ENCODE measurements around the gene ADAMTS12.

Gene ADAMTS12

GRCh38 chr5:33846851-33847250 lies 44.9 kb downstream of the ADAMTS12 start:
- DNase-seq = no peak

- no peak for DNase-seq
Measured at GRCh38 chr5:33843579-33843978, 48.2 kb downstream of the ADAMTS12 start.

GRCh38 chr5:33842456-33842855 lies 49.3 kb downstream of the ADAMTS12 start:
- DNase-seq = no peak

- no peak for DNase-seq
Measured at GRCh38 chr5:33841891-33842290, 49.9 kb downstream of the ADAMTS12 start.

GRCh38 chr5:33840927-33841547 lies 50.8 kb downstream of the ADAMTS12 start:
- DNase-seq = no peak

GRCh38 chr5:33837301-33837700 lies 54.5 kb downstream of the ADAMTS12 start:
- no peak for DNase-seq

GRCh38 chr5:33834334-33834733 lies 57.5 kb downstream of the ADAMTS12 start:
- DNase-seq = no peak

GRCh38 chr5:33833237-33833575 lies 58.6 kb downstream of the ADAMTS12 start:
- no peak for DNase-seq

GRCh38 chr5:33832404-33833236 lies 59.2 kb downstream of the ADAMTS12 start:
- no peak for DNase-seq

- no peak for DNase-seq
Measured at GRCh38 chr5:33831041-33831440, 60.7 kb downstream of the ADAMTS12 start.

- no peak for DNase-seq
Measured at GRCh38 chr5:33829430-33829829, 62.4 kb downstream of the ADAMTS12 start.

- DNase-seq = no peak
Measured at GRCh38 chr5:33828626-33829308, 63.0 kb downstream of the ADAMTS12 start.

- DNase-seq = no peak
Measured at GRCh38 chr5:33827885-33828284, 63.9 kb downstream of the ADAMTS12 start.

- DNase-seq = no peak
Measured at GRCh38 chr5:33827018-33827707, 64.6 kb downstream of the ADAMTS12 start.

- peak; percentile 16 to 64 (median 54) for DNase-seq
Measured at GRCh38 chr5:33824516-33825195, 67.1 kb downstream of the ADAMTS12 start.

GRCh38 chr5:33817301-33817700 lies 74.5 kb downstream of the ADAMTS12 start:
- DNase-seq = no peak

- DNase-seq = no peak
Measured at GRCh38 chr5:33816791-33817190, 75.0 kb downstream of the ADAMTS12 start.

- no peak for DNase-seq
Measured at GRCh38 chr5:33812746-33813145, 79.0 kb downstream of the ADAMTS12 start.

- no peak for DNase-seq
Measured at GRCh38 chr5:33810491-33811120, 81.2 kb downstream of the ADAMTS12 start.

- DNase-seq = no peak
Measured at GRCh38 chr5:33809936-33810335, 81.9 kb downstream of the ADAMTS12 start.

- DNase-seq = no peak
Measured at GRCh38 chr5:33808699-33809098, 83.1 kb downstream of the ADAMTS12 start.

- DNase-seq = no peak
Measured at GRCh38 chr5:33807771-33808170, 84.0 kb downstream of the ADAMTS12 start.
